SK-N-SH (cell line): Measurements from ENCODE around the gene NCAPG. TPM values are rescaled to one million over a fixed set of nuclear protein-coding genes. Genes with fewer than 3 reads are reported as not detected.

Experiments
- CTCF ChIA-PET: fragments of 300-600, 350-600 bp; formaldehyde crosslinking; extraction: SDS; loops from one replicate; lab custom pipeline; 2021; lab: Yijun Ruan, JAX
- POLR2A ChIA-PET: fragments of 350-600 bp; sonication (Branson Sonifier 250); formaldehyde crosslinking; extraction: SDS; loops from one replicate; lab custom pipeline; 2020; ENCODE audit warnings: antibody characterized with exemption, inconsistent platforms; lab: Yijun Ruan, JAX
- DNase-seq: peaks from one replicate; pipeline ENCODE4 v3.0.0; 2012
- H2AFZ ChIP-seq: fragments of 200-600 bp; sonication (generic); 2 replicates; pipeline ENCODE4 v1.8.1; 2016; ENCODE audit warnings: antibody characterized with exemption, mild to moderate bottlenecking, low read depth
- H3F3A ChIP-seq: fragments of 200-600 bp; sonication (generic); replicated peaks from 2 replicates; pipeline ENCODE3; 2016; ENCODE audit warnings: antibody characterized with exemption, mild to moderate bottlenecking; ENCODE audit not compliant: insufficient read depth
- H3K27ac ChIP-seq, 2 experiments: fragments of 200-500 bp in 1 of 2; fragments of 200-600 bp in 1 of 2; sonication (Bioruptor generic) in 1 of 2; sonication (generic), shearing (Covaris generic) in 1 of 2; 2 replicates each; pipeline versions ENCODE4 v1.5.1 to v1.6.1; 2014 to 2016; ENCODE audit warnings: low read depth in 2 of 2, inconsistent platforms in 1 of 2, low read length in 1 of 2, mild to moderate bottlenecking in 1 of 2, mixed read lengths in 1 of 2
- H3K27me3 ChIP-seq: fragments of 200-600 bp; sonication (generic), shearing (Covaris generic); 2 replicates; pipeline ENCODE4 v1.6.1; 2016; ENCODE audit warnings: mixed run types; ENCODE audit not compliant: insufficient read depth
- H3K36me3 ChIP-seq, 2 experiments: fragments of 200-500 bp in 1 of 2; fragments of 200-600 bp in 1 of 2; sonication (Bioruptor generic) in 1 of 2; sonication (generic) in 1 of 2; replicated peaks in 1 of 2; 2 replicates each; pipeline versions ENCODE3 to v1.5.1; 2014 to 2016; ENCODE audit warnings: low read length in 1 of 2, mild to moderate bottlenecking in 1 of 2; ENCODE audit not compliant: insufficient read depth in 2 of 2, control insufficient read depth in 1 of 2
- H3K4me1 ChIP-seq, 2 experiments: fragments of 200-500 bp in 1 of 2; fragments of 200-600 bp in 1 of 2; sonication (Bioruptor generic) in 1 of 2; sonication (generic), shearing (Covaris generic) in 1 of 2; 2 replicates each; pipeline versions ENCODE4 v1.5.1 to v1.6.1; 2014 to 2016; ENCODE audit warnings: low read depth in 1 of 2, low read length in 1 of 2, mixed run types in 1 of 2; ENCODE audit not compliant: insufficient read depth in 2 of 2, control insufficient read depth in 1 of 2
- H3K4me2 ChIP-seq: fragments of 200-600 bp; sonication (generic), shearing (Covaris generic); 2 replicates; pipeline ENCODE4 v1.6.1; 2017; ENCODE audit warnings: mixed run types
- H3K4me3 ChIP-seq, 2 experiments: fragments of 200-500 bp in 1 of 2; fragments of 200-600 bp in 1 of 2; sonication (Bioruptor generic) in 1 of 2; sonication (generic), shearing (Covaris generic) in 1 of 2; 2 replicates each; pipeline versions ENCODE4 v1.5.1 to v1.8.1; 2014 to 2016; ENCODE audit warnings: low read depth in 2 of 2, inconsistent platforms in 1 of 2, low read length in 1 of 2, mild to moderate bottlenecking in 1 of 2, mixed read lengths in 1 of 2, moderate library complexity in 1 of 2
- H3K79me2 ChIP-seq: fragments of 200-600 bp; sonication (generic); 2 replicates; pipeline ENCODE4 v1.8.1; 2017; ENCODE audit warnings: mild to moderate bottlenecking; ENCODE audit not compliant: insufficient read depth
- H3K9ac ChIP-seq: fragments of 200-600 bp; sonication (generic); 2 replicates; pipeline ENCODE4 v1.6.1; 2017; ENCODE audit warnings: mixed run types
- H3K9me2 ChIP-seq: fragments of 200-600 bp; sonication (generic); 2 replicates; pipeline ENCODE4 v1.6.1; 2017; ENCODE audit warnings: mixed run types
- H3K9me3 ChIP-seq: fragments of 200-600 bp; sonication (generic); 2 replicates; pipeline ENCODE4 v1.6.1; 2017; ENCODE audit warnings: mixed run types, mild to moderate bottlenecking, moderate library complexity
- H4K20me1 ChIP-seq: fragments of 200-600 bp; sonication (generic); 2 replicates; pipeline ENCODE4 v1.6.1; 2017; ENCODE audit warnings: mild to moderate bottlenecking, mixed run types; ENCODE audit not compliant: insufficient read depth
- EZH2phosphoT487 ChIP-seq: fragments of 200-600 bp; sonication (generic); IDR thresholded peaks from 2 replicates; pipeline ENCODE4 v1.6.1; 2017; ENCODE audit warnings: low read depth, mixed run types, mild to moderate bottlenecking, antibody characterized with exemption, moderate library complexity, borderline replicate concordance
- GABPA ChIP-seq: IDR thresholded peaks from 2 replicates; pipeline ENCODE4 v1.4.0; 2012; ENCODE audit warnings: low read depth, mild to moderate bottlenecking
- JUND ChIP-seq: IDR thresholded peaks from 2 replicates; pipeline ENCODE4 v1.4.0; 2012
- MXI1 ChIP-seq: IDR thresholded peaks from 2 replicates; pipeline ENCODE4 v1.6.1; 2012; ENCODE audit warnings: mild to moderate bottlenecking, low read depth, low read length, improper control_type of control experiment
- NRF1 ChIP-seq: IDR thresholded peaks from 2 replicates; pipeline ENCODE4 v1.6.1; 2012; ENCODE audit warnings: low read depth, mild to moderate bottlenecking, low read length
- SMC3 ChIP-seq: IDR thresholded peaks from 2 replicates; pipeline ENCODE4 v1.6.1; 2012; ENCODE audit warnings: low read depth, low read length, improper control_type of control experiment
- TAF1 ChIP-seq: IDR thresholded peaks from 2 replicates; pipeline ENCODE4 v1.6.1; 2012; ENCODE audit warnings: low read depth, mild to moderate bottlenecking, low read length, moderate library complexity, borderline replicate concordance
- TCF12 ChIP-seq: IDR thresholded peaks from 2 replicates; pipeline ENCODE4 v1.4.0; 2012
- WGBS: methylation state at CpG from one replicate; pipeline ENCODE4 v1.1.6; 2017; ENCODE audit warnings: low lambda C conversion rate; 5-methylcytosine and 5-hydroxymethylcytosine counted together
- polyA plus RNA-seq, 3 experiments: library from polyadenylated mRNA; depleted of rRNA; stranded (reverse); fragments of >200 nt; gene quantifications; 2 replicates each; pipeline ENCODE4 v1.2.3, GENCODE V29; 2012
- TF ChIP-seq, protein P1 (sequence below): IDR thresholded peaks from 2 replicates; pipeline ENCODE4; 2012
- TF ChIP-seq, protein P2 (sequence below): IDR thresholded peaks from 2 replicates; pipeline ENCODE4 v1.4.0; 2012; ENCODE audit warnings: low read depth, borderline replicate concordance
- TF ChIP-seq, protein P3 (sequence below): fragments of 200-600 bp; sonication (generic); IDR thresholded peaks from 2 replicates; pipeline ENCODE4 v1.6.1; 2017; ENCODE audit warnings: antibody characterized with exemption, mild to moderate bottlenecking, moderate library complexity

NCAPG gene
- polyA plus RNA-seq, 1 of the 3 experiments (the other 2 are of a cell fraction): 4.8 TPM

DNA sequence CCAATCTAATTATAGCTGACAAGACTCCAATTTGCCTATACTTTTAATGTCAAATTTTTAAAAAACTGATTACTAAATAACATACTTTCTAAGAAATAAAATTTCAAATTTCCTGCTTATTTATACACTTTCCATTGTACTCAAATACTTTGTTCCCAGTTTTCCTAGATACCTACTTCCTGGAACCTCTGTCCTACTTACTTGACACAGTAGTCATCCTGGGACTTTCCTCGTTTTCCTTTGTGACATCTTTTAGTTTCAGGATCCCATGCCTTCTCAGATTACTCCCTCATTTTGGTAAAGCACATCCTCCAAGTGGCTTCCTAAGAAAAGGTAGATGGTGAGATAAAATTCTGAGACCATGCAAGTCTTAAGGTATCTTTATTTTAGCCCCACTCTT is 16.0 kb upstream of the NCAPG start:
- POLR2A ChIA-PET: no interaction called here

DNA sequence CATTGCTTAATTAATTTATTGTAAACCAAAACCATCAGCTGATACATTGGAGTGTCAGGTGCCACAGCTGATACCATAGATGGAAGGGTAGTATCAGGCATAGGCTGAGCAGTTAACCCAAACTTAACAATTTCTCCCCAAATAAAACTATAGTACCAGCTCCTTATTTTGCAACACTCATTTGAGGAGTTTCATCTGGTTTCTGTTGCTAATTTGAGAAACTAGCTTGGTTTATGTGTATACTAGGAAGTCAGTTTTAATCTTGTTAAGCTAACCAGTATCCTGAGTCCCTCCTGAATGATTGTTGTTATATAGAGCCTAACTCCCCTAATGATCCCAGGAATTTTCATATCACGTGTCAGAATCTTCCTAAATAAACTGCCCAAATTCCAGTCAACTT is 13.0 kb upstream of the NCAPG start:
- Histone ChIP-seq H3K4me1 (no peaks in the 10 kb centered on the region), H3K36me3 (peaks cover 29 to 57% of the 10 kb centered on the region in 2 experiments), H2AFZ (no peak overlapping the region), H3K27me3 (no peaks in the 10 kb centered on the region), H3K27ac (no peak overlapping the region), H3F3A (no peaks in the 10 kb centered on the region), H3K4me3 (no peak overlapping the region), H3K9me2 (no peaks in the 10 kb centered on the region), H3K9me3 (no peaks in the 10 kb centered on the region), H3K9ac (no peak overlapping the region)
- WGBS: 95% methylated on average over 1 of the region's 1 CpG
- DNase-seq: no peak
- POLR2A ChIA-PET: no interaction called here
- TF ChIP-seq GABPA (no peak), EZH2phosphoT487 (no peak), NRF1 (no peak), JUND (no peak), TAF1 (no peak), SMC3 (no peak), TCF12 (no peak), MXI1 (no peak)
- TF ChIP-seq, protein P1, sequence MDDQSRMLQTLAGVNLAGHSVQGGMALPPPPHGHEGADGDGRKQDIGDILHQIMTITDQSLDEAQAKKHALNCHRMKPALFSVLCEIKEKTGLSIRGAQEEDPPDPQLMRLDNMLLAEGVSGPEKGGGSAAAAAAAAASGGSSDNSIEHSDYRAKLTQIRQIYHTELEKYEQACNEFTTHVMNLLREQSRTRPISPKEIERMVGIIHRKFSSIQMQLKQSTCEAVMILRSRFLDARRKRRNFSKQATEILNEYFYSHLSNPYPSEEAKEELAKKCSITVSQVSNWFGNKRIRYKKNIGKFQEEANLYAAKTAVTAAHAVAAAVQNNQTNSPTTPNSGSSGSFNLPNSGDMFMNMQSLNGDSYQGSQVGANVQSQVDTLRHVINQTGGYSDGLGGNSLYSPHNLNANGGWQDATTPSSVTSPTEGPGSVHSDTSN: no peak
- TF ChIP-seq, protein P2, sequence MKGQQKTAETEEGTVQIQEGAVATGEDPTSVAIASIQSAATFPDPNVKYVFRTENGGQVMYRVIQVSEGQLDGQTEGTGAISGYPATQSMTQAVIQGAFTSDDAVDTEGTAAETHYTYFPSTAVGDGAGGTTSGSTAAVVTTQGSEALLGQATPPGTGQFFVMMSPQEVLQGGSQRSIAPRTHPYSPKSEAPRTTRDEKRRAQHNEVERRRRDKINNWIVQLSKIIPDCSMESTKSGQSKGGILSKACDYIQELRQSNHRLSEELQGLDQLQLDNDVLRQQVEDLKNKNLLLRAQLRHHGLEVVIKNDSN: no peak
- TF ChIP-seq, all 33 proteins: peak for 0
- H3K79me2 ChIP-seq: peaks cover 24% of the 10 kb centered on the region; the same call in 1 of the 2 replicates
- no peak overlapping the region for H3K4me2 ChIP-seq
- H4K20me1 ChIP-seq: no peaks in the 10 kb centered on the region
- CTCF ChIA-PET: interaction anchor here (0.8 to 2.2 kb wide), 5 partner anchors 9 to 294 kb away, joined by 3 to 11 read pairs (median 3); partner anchors contain the start of gene DCAF16

More for the DNA sequence above, 16.0 kb upstream of the NCAPG start:
- Histone ChIP-seq H3K9ac (no peak overlapping the region), H3K4me2 (no peak overlapping the region), H3K79me2 (0 out of 2 replicates have a peak, but pooled peaks cover 2% of the 10 kb centered on the region), H2AFZ (no peak overlapping the region), H3F3A (no peaks in the 10 kb centered on the region), H3K9me2 (no peaks in the 10 kb centered on the region), H3K27me3 (no peaks in the 10 kb centered on the region), H3K4me1 (no peaks in the 10 kb centered on the region), H4K20me1 (no peaks in the 10 kb centered on the region), H3K4me3 (no peak overlapping the region), H3K9me3 (no peaks in the 10 kb centered on the region), H3K27ac (no peak overlapping the region), H3K36me3 (peaks cover 30 to 37% of the 10 kb centered on the region in 2 experiments)
- 93% methylated on average over 1 of the region's 1 CpG for whole genome bisulfite sequencing
- TF ChIP-seq, protein P3, sequence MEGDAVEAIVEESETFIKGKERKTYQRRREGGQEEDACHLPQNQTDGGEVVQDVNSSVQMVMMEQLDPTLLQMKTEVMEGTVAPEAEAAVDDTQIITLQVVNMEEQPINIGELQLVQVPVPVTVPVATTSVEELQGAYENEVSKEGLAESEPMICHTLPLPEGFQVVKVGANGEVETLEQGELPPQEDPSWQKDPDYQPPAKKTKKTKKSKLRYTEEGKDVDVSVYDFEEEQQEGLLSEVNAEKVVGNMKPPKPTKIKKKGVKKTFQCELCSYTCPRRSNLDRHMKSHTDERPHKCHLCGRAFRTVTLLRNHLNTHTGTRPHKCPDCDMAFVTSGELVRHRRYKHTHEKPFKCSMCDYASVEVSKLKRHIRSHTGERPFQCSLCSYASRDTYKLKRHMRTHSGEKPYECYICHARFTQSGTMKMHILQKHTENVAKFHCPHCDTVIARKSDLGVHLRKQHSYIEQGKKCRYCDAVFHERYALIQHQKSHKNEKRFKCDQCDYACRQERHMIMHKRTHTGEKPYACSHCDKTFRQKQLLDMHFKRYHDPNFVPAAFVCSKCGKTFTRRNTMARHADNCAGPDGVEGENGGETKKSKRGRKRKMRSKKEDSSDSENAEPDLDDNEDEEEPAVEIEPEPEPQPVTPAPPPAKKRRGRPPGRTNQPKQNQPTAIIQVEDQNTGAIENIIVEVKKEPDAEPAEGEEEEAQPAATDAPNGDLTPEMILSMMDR: no peak
- no peak for DNase-seq
- CTCF ChIA-PET: interaction anchor here (0.9 to 1.9 kb wide), 2 partner anchors 13 to 157 kb away, joined by 4 to 7 read pairs; no protein-coding TSS in a partner anchor
